ENCODE results near the gene IGFBP7.

GRCh38 chr4:57018980-57019379 is 91.2 kb downstream of the IGFBP7 start:
- TF ChIP-seq, protein P1, sequence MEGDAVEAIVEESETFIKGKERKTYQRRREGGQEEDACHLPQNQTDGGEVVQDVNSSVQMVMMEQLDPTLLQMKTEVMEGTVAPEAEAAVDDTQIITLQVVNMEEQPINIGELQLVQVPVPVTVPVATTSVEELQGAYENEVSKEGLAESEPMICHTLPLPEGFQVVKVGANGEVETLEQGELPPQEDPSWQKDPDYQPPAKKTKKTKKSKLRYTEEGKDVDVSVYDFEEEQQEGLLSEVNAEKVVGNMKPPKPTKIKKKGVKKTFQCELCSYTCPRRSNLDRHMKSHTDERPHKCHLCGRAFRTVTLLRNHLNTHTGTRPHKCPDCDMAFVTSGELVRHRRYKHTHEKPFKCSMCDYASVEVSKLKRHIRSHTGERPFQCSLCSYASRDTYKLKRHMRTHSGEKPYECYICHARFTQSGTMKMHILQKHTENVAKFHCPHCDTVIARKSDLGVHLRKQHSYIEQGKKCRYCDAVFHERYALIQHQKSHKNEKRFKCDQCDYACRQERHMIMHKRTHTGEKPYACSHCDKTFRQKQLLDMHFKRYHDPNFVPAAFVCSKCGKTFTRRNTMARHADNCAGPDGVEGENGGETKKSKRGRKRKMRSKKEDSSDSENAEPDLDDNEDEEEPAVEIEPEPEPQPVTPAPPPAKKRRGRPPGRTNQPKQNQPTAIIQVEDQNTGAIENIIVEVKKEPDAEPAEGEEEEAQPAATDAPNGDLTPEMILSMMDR (IDR thresholded peaks at IDR 0.05): peak in 1 of 4 donors; percentile 4
- TF ChIP-seq POLR2A (IDR thresholded peaks at IDR 0.05): no peak

Measured in right lobe of liver (tissue), 4 donors.